K562 (cell line): Measurements from ENCODE around the gene TTC24. TPM values are rescaled to one million over a fixed set of nuclear protein-coding genes. Genes with fewer than 3 reads are reported as not detected.

Experiments
- ADNP ChIP-seq: fragments of 200-800 bp; sonication (Bioruptor generic); IDR thresholded peaks from 2 replicates; pipeline ENCODE4 v1.6.1; 2016; ENCODE audit warnings: missing genetic modification characterization, missing compliant biosample characterization
- BMI1 ChIP-seq: fragments of 150-350 bp; IDR thresholded peaks from 2 replicates; pipeline ENCODE4 v1.6.1; 2014; ENCODE audit warnings: low read length
- DDX20 ChIP-seq: fragments of 450-650 bp; IDR thresholded peaks from 2 replicates; pipeline ENCODE4 v1.6.1; 2016; ENCODE audit warnings: missing genetic modification characterization, low read depth, mild to moderate bottlenecking, missing compliant biosample characterization, moderate library complexity
- LEF1 ChIP-seq: fragments of 450-650 bp; IDR thresholded peaks from 2 replicates; pipeline ENCODE4 v1.6.1; 2016; ENCODE audit warnings: mild to moderate bottlenecking
- MEF2A ChIP-seq: IDR thresholded peaks from 2 replicates; pipeline ENCODE4 v1.6.1; 2011; ENCODE audit warnings: low read depth, mild to moderate bottlenecking, low read length, moderate library complexity; ENCODE audit not compliant: control insufficient read depth
- MEIS2 ChIP-seq: fragments of 450-650 bp; IDR thresholded peaks from 2 replicates; pipeline ENCODE4 v1.6.1; 2014; ENCODE audit warnings: mild to moderate bottlenecking; ENCODE audit not compliant: partially characterized antibody
- POLR3A ChIP-seq: IDR thresholded peaks from 2 replicates; pipeline ENCODE4 v1.6.1; 2011; ENCODE audit warnings: borderline replicate concordance, mild to moderate bottlenecking, moderate library complexity; ENCODE audit not compliant: insufficient read length, insufficient read depth; ENCODE audit errors: extremely low read depth
- RB1 ChIP-seq: fragments of 450-650 bp; IDR thresholded peaks from 2 replicates; pipeline ENCODE4 v1.6.1; 2017; ENCODE audit warnings: low read depth, mild to moderate bottlenecking
- RBFOX2 ChIP-seq: fragments of 200-400 bp; formaldehyde crosslinking; IDR thresholded peaks from 2 replicates; pipeline ENCODE4 v1.6.1; 2017; ENCODE audit warnings: low read depth, mild to moderate bottlenecking, low read length, moderate library complexity
- SIN3B ChIP-seq: fragments of 450-650 bp; IDR thresholded peaks from 2 replicates; pipeline ENCODE4 v1.6.1; 2017; ENCODE audit warnings: low read depth, mild to moderate bottlenecking, moderate library complexity
- SMARCA4 ChIP-seq: fragments of 450-650 bp; IDR thresholded peaks from 2 replicates; pipeline ENCODE4 v1.6.1; 2016
- SRSF3 ChIP-seq: fragments of 200-400 bp; formaldehyde crosslinking; IDR thresholded peaks from 2 replicates; pipeline ENCODE4 v1.6.1; 2016; ENCODE audit warnings: mild to moderate bottlenecking, low read length, moderate library complexity; ENCODE audit not compliant: insufficient read depth
- TGIF2 ChIP-seq: sonication (generic); formaldehyde crosslinking; IDR thresholded peaks from 2 replicates; pipeline ENCODE4 v1.8.1; 2022; ENCODE audit warnings: mild to moderate bottlenecking, missing genetic modification reagents, moderate library complexity
- ZEB2 ChIP-seq: fragments of 450-650 bp; IDR thresholded peaks from 2 replicates; pipeline ENCODE4 v1.6.1; 2016
- ZNF140 ChIP-seq: fragments of 250-450 bp; sonication (Bioruptor Pico); IDR thresholded peaks from 2 replicates; pipeline ENCODE4 v1.8.0; 2021; ENCODE audit warnings: moderate library complexity, mild to moderate bottlenecking, inconsistent platforms
- ZNF780A ChIP-seq: fragments of 250-450 bp; sonication (Bioruptor Pico); IDR thresholded peaks from 2 replicates; pipeline ENCODE4 v1.5.0; 2021; ENCODE audit warnings: mild to moderate bottlenecking
- polyA plus RNA-seq, 8 experiments: library from polyadenylated mRNA; depleted of rRNA in 4 of 8; stranded (reverse) in 5 of 8; unstranded in 3 of 8; fragments of >200 nt; fragmentation: Nextera tagmentation in 2 of 8; fragmentation: Illumina TruSeq in 1 of 8; extraction: Ambion mirVana in 2 of 8; extraction: Trizol in 1 of 8; gene quantifications; 2 replicates each; pipeline versions ENCODE4 v1.2.1 to v1.2.3, GENCODE V29; 2011 to 2014; ENCODE audit warnings: inconsistent platforms in 1 of 8, missing spikeins in 1 of 8
- total RNA-seq, 7 experiments: library from RNA; depleted of rRNA in 6 of 7; stranded (reverse); fragments of >200 nt in 6 of 7; fragmentation: Illumina TruSeq in 2 of 7; extraction: Trizol in 2 of 7; gene quantifications; 2 replicates each; pipeline versions ENCODE4 v1.2.1 to v1.2.3, GENCODE V29; 2011 to 2021; ENCODE audit warnings: low replicate concordance in 1 of 7
- TF ChIP-seq, protein P1 (sequence below): sonication (generic); formaldehyde crosslinking; IDR thresholded peaks from 2 replicates; pipeline ENCODE4 v1.8.0; 2022; ENCODE audit warnings: mild to moderate bottlenecking, missing genetic modification reagents
- TF ChIP-seq, protein P2 (sequence below): fragments of 250-450 bp; sonication (Bioruptor Pico); IDR thresholded peaks from 2 replicates; pipeline ENCODE4 v1.5.0; 2020; ENCODE audit warnings: mild to moderate bottlenecking
- TF ChIP-seq, protein P3 (sequence below): sonication (generic); formaldehyde crosslinking; IDR thresholded peaks from 2 replicates; pipeline ENCODE4 v1.8.0; 2023; ENCODE audit warnings: mild to moderate bottlenecking, missing genetic modification reagents
- TF ChIP-seq, protein P4 (sequence below): fragments of 250-450 bp; sonication (Bioruptor Pico); IDR thresholded peaks from 2 replicates; pipeline ENCODE4 v1.4.0; 2020; ENCODE audit warnings: borderline replicate concordance

The TTC24 gene
- total and polyA plus RNA-seq, 9 of the 15 experiments (the other 6 are each of a cell fraction or from before 2014, with no cell fraction given) = not detected

DNA sequence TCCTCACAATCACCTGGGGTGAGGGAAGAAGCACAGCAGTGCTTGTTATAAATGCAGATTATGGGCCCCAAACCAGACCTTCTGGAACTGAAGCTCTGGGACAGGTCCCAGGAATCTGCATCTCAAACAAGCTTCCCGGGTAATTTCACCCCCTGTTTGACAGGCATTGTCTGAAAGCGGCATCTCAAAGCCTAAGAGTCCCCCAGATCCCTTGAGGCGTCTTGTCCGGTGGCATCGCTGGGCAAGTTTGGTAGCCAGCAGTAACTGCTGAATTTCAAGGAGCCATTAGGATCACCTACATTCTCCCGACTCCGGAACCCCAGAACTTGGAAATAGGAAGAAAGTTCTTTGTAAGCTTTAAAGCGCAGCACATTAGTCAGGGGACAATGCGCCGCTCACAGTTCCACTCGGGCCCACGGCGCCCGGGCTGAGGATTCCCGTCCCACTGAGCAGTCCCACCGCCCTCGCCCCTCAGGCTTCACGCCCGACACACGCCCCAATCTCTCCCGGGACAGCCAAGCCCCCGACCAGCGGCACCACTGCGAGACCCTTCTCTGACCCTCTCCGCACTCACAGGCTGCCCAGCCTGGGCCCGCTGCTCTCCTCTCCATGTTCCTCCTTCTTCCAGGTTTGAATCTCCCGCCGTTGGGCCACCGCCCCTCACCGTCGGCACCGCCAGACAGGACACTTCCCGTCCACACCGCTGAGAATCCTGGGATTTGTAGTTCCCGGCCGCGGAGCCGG lies 7.4 kb upstream of the TTC24 start, which contains the start of gene IQGAP3 (continued):
- TF ChIP-seq, protein P1, sequence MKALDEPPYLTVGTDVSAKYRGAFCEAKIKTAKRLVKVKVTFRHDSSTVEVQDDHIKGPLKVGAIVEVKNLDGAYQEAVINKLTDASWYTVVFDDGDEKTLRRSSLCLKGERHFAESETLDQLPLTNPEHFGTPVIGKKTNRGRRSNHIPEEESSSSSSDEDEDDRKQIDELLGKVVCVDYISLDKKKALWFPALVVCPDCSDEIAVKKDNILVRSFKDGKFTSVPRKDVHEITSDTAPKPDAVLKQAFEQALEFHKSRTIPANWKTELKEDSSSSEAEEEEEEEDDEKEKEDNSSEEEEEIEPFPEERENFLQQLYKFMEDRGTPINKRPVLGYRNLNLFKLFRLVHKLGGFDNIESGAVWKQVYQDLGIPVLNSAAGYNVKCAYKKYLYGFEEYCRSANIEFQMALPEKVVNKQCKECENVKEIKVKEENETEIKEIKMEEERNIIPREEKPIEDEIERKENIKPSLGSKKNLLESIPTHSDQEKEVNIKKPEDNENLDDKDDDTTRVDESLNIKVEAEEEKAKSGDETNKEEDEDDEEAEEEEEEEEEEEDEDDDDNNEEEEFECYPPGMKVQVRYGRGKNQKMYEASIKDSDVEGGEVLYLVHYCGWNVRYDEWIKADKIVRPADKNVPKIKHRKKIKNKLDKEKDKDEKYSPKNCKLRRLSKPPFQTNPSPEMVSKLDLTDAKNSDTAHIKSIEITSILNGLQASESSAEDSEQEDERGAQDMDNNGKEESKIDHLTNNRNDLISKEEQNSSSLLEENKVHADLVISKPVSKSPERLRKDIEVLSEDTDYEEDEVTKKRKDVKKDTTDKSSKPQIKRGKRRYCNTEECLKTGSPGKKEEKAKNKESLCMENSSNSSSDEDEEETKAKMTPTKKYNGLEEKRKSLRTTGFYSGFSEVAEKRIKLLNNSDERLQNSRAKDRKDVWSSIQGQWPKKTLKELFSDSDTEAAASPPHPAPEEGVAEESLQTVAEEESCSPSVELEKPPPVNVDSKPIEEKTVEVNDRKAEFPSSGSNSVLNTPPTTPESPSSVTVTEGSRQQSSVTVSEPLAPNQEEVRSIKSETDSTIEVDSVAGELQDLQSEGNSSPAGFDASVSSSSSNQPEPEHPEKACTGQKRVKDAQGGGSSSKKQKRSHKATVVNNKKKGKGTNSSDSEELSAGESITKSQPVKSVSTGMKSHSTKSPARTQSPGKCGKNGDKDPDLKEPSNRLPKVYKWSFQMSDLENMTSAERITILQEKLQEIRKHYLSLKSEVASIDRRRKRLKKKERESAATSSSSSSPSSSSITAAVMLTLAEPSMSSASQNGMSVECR (CRISPR knock-in tag) = peak; percentile 98
- TF ChIP-seq ZNF140 (no peak), DDX20 (tag) (no peak), LEF1 (no peak; the same call in 1 of the 2 replicates), MEF2A (no peak), BMI1 (no peak), SMARCA4 (no peak), RB1 (peak; percentile 51; the same call in 1 of the 2 replicates), SIN3B (peak; percentile 83), RBFOX2 (peak; percentile 84), SRSF3 (no peak), MEIS2 (no peak), TGIF2 (peak; percentile 45; the same call in 1 of the 2 replicates), POLR3A (no peak), ADNP (tag) (no peak), ZNF780A (CRISPR knock-in tag) (no peak), ZEB2 (no peak)
- TF ChIP-seq, protein P2, sequence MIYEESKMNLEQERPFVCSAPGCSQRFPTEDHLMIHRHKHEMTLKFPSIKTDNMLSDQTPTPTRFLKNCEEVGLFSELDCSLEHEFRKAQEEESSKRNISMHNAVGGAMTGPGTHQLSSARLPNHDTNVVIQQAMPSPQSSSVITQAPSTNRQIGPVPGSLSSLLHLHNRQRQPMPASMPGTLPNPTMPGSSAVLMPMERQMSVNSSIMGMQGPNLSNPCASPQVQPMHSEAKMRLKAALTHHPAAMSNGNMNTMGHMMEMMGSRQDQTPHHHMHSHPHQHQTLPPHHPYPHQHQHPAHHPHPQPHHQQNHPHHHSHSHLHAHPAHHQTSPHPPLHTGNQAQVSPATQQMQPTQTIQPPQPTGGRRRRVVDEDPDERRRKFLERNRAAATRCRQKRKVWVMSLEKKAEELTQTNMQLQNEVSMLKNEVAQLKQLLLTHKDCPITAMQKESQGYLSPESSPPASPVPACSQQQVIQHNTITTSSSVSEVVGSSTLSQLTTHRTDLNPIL = no peak
- TF ChIP-seq, protein P3, sequence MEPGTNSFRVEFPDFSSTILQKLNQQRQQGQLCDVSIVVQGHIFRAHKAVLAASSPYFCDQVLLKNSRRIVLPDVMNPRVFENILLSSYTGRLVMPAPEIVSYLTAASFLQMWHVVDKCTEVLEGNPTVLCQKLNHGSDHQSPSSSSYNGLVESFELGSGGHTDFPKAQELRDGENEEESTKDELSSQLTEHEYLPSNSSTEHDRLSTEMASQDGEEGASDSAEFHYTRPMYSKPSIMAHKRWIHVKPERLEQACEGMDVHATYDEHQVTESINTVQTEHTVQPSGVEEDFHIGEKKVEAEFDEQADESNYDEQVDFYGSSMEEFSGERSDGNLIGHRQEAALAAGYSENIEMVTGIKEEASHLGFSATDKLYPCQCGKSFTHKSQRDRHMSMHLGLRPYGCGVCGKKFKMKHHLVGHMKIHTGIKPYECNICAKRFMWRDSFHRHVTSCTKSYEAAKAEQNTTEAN (CRISPR knock-in tag) = no peak
- TF ChIP-seq, protein P4, sequence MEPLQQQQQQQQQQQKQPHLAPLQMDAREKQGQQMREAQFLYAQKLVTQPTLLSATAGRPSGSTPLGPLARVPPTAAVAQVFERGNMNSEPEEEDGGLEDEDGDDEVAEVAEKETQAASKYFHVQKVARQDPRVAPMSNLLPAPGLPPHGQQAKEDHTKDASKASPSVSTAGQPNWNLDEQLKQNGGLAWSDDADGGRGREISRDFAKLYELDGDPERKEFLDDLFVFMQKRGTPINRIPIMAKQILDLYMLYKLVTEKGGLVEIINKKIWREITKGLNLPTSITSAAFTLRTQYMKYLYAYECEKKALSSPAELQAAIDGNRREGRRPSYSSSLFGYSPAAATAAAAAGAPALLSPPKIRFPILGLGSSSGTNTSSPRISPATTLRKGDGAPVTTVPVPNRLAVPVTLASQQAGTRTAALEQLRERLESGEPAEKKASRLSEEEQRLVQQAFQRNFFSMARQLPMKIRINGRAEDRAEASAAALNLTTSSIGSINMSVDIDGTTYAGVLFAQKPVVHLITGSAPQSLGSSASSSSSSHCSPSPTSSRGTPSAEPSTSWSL = no peak
